A549 (cell line): ENCODE results near the gene CCT3.

Source experiments
- BHLHE40 ChIP-seq: IDR thresholded peaks from 2 replicates; pipeline ENCODE4 v1.6.1; 2012; ENCODE audit warnings: low read depth, low read length, inconsistent platforms
- CEBPB ChIP-seq, 2 experiments: fragments of >200 bp in 1 of 2; sonication (Bioruptor Twin) in 1 of 2; formaldehyde crosslinking in 1 of 2; IDR thresholded peaks; 2 replicates each; pipeline ENCODE4 v1.6.1; 2012 to 2016
- CTCF ChIP-seq: fragments of >200 bp; sonication (Bioruptor Twin); formaldehyde crosslinking; IDR thresholded peaks from 3 replicates; pipeline ENCODE4 v1.5.1; 2016
- ELK1 ChIP-seq: fragments of 150-350 bp; IDR thresholded peaks from 2 replicates; pipeline ENCODE4 v1.6.1; 2014; ENCODE audit warnings: low read depth, mild to moderate bottlenecking, low read length
- EP300 ChIP-seq, 2 experiments: fragments of >200 bp; sonication (Bioruptor Twin); formaldehyde crosslinking; IDR thresholded peaks; 2 replicates in 1 of 2; 3 replicates in 1 of 2; pipeline ENCODE4 v1.6.1; 2016 to 2017
- ESRRA ChIP-seq: fragments of 150-350 bp; IDR thresholded peaks from 2 replicates; pipeline ENCODE4 v1.6.1; 2014; ENCODE audit warnings: mild to moderate bottlenecking, low read length, borderline replicate concordance
- FOSL2 ChIP-seq, 2 experiments: fragments of 450-650 bp in 1 of 2; fragments of >200 bp in 1 of 2; sonication (Bioruptor Twin) in 1 of 2; formaldehyde crosslinking; IDR thresholded peaks; 2 replicates each; pipeline versions ENCODE4 v1.5.0 to v1.6.1; 2016 to 2020; ENCODE audit warnings: mild to moderate bottlenecking in 1 of 2, moderate library complexity in 1 of 2
- HOXB5 ChIP-seq: fragments of 250-450 bp; sonication (Bioruptor Pico); IDR thresholded peaks from 2 replicates; pipeline ENCODE4 v1.5.0; 2020; ENCODE audit warnings: mild to moderate bottlenecking, moderate library complexity
- JUN ChIP-seq, 2 experiments: fragments of >200 bp; sonication (Bioruptor Twin); formaldehyde crosslinking; IDR thresholded peaks; 2 replicates in 1 of 2; 3 replicates in 1 of 2; pipeline ENCODE4 v1.6.1; 2016 to 2017
- NPAS2 ChIP-seq: fragments of 250-450 bp; sonication (Bioruptor Pico); IDR thresholded peaks from 2 replicates; pipeline ENCODE4 v1.8.0; 2022; ENCODE audit warnings: mild to moderate bottlenecking, moderate library complexity, borderline replicate concordance
- NR3C1 ChIP-seq: fragments of >200 bp; sonication (Bioruptor Twin); formaldehyde crosslinking; IDR thresholded peaks from 3 replicates; pipeline ENCODE4 v1.6.1; 2017
- POLR2A ChIP-seq: IDR thresholded peaks from 2 replicates; pipeline ENCODE4 v1.6.1; 2012; ENCODE audit warnings: mild to moderate bottlenecking, low read length
- RNF2 ChIP-seq: fragments of 200-600 bp; sonication (generic); IDR thresholded peaks from 2 replicates; pipeline ENCODE4 v1.6.1; 2016; ENCODE audit warnings: low read depth, mild to moderate bottlenecking, antibody characterized with exemption, moderate library complexity, borderline replicate concordance
- SMC3 ChIP-seq: fragments of >200 bp; sonication (Bioruptor Twin); formaldehyde crosslinking; IDR thresholded peaks from 3 replicates; pipeline ENCODE4 v1.6.1; 2018; ENCODE audit warnings: inconsistent platforms

- TF ChIP-seq EP300 (IDR thresholded peaks at IDR 0.05) (no peak), CTCF (no peak), FOSL2 (IDR thresholded peaks at IDR 0.05) (no peak), FOSL2 (CRISPR knock-in tag; IDR thresholded peaks at IDR 0.05) (no peak), BHLHE40 (no peak), ESRRA (no peak), NR3C1 (no peak), CEBPB (IDR thresholded peaks at IDR 0.05) (no peak), JUN (IDR thresholded peaks at IDR 0.05) (no peak), ELK1 (no peak), RNF2 (no peak), POLR2A (no peak), SMC3 (no peak), NPAS2 (CRISPR knock-in tag) (no peak), HOXB5 (CRISPR knock-in tag) (no peak)
Observed at GRCh38 chr1:156368889-156369684, 31.0 kb upstream of the CCT3 start, which contains the start of gene RHBG.
